ENCODE results near the gene CXorf58.

CXorf58 gene

DNA sequence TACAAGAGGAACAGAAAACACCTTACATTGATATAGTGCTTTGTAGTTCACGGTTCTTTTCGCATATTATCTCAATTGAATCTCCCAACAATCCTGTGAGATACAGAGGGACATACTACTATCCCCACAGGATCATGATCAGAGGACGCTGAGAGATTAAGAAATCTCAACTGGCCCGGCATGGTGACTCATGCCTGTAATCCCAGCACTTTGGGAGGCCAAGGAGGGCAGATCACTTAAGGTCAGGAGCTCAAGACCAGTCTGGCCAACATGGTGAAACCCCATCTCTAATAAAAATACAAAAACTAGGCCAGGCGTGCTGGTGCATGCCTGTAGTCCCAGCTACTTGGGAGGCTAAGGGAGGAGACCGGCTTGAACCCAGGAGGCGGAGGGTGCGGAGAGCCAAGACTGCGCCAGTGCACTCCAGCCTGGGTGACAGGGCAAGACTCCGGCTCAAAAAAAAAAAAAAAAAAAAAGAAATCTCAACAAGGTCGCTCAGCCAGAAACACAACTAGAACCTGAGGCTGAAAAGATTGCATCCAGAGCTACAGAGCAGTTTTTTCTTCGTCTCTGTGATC, 7.5 kb upstream of the CXorf58 start:
- no peak for DNase-seq (ENCODE audit: low read depth, low spot score)

DNA sequence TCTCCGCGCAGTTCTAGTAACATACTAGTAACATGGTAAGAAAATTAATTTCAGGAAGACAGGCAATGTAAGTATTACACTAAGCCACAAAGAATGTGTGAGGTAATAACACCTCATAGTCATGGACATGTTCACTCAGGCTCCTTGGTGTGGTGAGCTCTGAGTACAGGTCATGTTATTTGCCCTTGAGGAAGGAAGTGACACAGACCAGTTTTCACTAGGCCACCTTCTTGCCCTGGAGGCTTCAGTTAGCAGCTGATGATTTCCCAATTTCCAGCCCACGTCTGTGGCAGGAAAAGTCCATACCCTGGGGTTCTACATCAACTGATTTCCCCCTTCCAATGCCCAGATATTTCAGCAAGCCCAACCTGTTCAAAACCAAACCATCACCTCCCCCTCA, 6.7 kb upstream of the CXorf58 start:
- no peak for DNase-seq (ENCODE audit: low read depth, low spot score)

DNA sequence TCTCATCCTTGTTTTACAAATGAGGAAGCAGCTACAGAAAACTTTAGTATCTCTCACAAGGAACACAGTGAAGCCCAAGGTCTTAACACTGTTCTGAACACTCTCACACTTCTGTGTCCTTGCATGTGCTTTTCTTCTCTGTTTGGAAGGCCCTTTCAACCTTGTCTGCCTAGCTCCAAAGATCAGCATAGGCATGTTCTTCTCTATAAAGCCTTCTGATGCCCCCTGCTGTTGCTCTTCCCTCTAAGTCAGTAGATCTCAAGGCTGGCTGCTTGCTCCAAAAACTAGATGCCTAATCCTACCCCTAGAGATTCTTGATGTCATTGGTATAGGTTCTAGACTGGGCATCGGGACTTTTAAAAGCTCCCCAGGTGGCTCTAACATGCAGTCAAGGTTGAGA, 6.0 kb upstream of the CXorf58 start:
- DNase-seq (ENCODE audit: low read depth, low spot score): no peak

DNA sequence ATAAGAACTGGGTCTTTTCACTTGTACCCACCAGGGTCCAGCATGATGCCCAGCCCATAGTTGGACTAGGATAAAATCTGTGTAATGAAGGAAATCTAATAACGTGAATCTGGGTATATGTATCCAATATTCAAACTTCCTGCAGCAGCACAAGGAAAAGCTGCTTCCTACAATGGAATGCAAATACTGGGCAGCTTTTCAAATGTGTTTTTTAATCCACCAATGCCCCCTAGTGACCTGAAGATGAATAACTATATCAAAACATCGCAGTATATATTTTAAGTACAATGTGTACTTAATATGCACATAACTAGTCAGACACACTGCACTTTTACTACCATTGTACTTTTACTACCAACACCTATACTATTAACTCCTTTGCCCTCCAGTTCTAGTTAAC, 5.4 kb upstream of the CXorf58 start:
- no peak for DNase-seq (ENCODE audit: low read depth, low spot score)

DNA sequence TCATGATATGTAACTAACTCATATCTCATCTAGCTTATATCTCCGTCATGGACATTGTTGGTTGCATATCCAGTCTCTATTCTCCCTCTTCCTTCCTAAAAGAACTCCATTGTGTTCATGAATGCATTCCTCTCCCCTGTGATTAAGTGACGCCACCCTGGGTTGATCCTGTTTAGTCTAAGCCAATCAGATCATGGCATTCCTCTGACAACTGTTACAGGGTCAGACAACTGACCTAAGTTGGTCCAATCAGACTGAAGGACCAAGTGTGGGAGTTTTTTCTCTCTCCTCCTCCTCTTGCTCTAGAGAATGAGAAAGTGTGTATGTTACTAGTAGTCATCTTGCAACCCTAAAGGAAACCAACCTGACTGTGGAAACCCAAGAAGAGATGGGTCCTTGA, 3.7 kb upstream of the CXorf58 start:
- DNase-seq (ENCODE audit: low read depth, low spot score): no peak

DNA sequence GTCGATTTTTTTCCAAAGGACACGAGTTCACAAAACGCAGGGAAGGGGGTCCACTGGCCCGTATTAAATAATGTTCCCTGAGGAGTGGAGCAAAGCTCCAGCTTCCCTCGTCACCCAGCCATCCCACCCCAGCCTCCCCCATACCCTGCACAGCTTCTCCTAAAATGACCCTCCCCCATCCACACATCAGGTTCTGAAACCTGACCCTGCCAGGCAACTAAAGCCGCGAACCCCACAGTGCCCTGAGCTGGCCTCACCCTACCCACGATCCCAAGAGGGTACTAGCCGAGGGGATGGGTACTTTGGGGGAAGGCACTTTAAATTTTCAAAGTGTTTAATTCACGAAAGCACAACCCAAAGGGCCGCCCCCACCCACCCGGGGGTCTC, 702 bp upstream of the CXorf58 start:
- DNase-seq (ENCODE audit: low read depth, low spot score): no peak

DNA sequence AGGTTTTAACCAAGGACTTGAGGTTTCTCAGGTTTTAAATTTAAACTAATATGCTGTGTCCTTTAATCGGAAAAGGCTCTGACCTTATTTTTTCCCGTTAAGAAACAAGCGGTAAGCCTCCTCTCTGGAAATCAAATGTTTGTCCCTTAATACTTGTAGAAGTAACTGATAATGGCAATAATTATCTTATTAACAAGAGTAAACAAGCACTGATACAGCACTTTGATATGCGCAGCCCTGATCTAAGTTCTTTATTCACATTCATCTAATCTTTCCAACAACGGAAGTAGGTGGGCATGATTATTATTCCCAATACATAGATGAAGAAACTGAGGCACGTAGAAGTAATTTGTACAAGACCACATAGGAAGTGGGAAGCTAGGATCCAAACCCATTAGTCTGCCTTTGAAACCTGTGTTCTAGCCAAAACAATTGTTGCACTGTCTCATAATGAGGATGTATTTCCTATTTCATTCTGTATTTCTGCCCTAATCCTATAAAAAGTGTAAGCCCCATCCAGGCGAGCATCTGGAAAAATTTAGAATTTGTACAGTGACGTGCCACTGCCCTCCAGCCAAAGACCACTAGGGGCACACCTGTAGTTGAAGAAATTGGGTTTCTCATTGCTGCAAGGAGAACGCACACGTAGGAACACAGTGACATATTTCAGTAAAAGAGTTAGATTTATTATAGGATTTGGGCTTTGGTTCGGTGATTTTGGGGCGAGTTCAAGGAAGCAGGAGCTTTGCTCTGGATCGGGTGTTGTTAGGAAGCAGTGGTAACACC, 606 bp downstream of the CXorf58 start:
- DNase-seq (ENCODE audit: low read depth, low spot score): no peak

DNA sequence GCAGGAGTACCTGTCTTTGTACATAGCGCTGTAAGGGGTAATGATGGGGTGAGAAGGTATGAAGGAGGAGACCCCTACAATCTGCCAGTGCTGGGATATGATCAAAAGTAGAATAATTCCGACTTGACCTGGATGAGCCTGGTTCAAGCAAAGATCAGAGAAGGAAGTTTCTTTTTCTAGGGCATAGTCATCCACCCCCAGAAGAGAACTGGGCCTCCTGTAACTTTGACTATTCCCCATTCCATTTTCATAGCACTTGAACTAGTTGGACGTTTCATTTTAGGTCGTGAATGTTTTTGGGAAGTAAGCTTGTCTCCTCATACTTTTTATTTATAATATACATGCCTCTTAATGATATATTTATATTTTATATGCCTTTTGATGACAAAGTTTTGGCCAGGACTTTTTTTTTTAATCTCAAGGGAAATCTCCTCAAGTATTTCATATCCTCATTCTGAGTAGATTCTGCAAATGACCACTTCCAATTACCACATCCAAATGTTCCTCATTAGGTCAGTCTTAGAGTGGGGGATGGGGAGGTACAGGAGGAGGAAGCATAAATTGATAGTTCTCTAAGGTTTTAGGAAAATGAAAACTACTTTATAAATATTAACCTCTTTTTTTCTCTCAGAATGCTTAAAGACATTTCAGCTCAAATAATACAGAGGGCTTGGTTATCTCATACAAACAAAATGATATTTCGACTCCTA, 3.5 kb downstream of the CXorf58 start:
- no peak for DNase-seq (ENCODE audit: low read depth, low spot score)

DNA sequence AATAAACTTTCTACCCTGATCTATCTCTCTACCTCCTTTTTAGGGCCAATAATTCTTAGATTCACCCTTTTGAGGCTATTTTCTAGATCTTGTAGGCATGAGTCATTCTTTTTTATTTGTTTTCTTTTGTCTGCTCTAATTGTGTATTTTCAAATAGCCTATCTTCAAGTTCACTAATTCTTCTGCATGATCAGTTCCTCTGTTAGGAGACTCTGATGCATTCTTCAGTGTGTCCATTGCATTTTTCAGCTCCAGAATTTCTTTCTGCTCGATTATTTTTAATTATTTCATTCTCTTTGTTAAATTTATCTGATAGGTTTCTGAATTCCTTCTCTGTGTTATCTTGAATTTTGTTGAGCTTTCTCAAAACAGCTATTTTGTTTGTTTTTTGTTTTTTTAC, 11.3 kb downstream of the CXorf58 start:
- no peak for DNase-seq (ENCODE audit: low read depth, low spot score)

DNA sequence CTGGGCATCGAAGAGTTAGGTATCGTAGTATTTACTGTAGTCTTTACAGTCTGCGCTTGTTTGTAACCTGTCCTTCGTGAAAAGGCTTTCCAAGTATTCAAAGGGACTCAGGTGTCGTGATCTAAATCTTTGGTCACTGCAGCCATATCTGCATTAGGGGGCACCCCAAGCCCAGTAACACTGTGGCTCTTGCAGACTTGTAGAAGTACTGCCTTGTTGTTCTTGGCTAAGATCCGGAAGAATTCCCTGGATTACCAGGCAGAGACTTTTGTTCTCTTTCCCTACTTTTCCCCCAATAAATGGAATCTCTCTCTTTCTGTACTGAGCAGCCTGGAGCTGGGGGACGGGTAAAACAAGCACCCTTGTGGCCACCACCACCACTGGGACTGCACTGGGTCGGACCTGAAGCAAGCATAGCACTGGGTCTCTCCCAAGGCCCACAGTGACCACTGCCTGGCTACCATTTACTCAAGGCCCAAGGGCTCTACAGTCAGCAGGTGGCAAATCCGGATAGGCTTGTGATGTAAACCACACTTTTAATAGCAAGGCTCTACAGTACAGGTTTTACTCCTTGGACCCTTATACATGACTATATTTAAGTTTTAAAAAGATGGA, 12.0 kb downstream of the CXorf58 start:
- no peak for DNase-seq (ENCODE audit: low read depth, low spot score)

DNA sequence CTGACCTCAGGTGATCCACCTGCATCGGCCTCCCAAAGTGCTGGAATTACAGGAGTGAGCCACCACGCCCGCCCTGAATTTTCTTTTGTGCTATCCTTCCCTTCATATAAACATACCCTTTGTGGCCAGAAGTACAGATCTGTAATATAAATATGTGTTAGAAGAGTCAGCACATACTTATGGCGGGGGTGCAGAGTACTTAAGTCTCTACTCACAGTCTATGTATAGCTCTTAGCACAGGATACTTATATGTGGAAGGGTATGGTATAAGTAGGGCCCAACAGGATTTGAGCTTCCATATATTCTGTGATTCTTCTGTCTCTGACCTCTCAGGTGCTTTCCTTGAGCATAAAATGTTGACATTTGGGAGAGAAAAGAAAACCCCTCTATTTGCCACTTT, 18.2 kb downstream of the CXorf58 start:
- no peak for DNase-seq (ENCODE audit: low read depth, low spot score)

DNA sequence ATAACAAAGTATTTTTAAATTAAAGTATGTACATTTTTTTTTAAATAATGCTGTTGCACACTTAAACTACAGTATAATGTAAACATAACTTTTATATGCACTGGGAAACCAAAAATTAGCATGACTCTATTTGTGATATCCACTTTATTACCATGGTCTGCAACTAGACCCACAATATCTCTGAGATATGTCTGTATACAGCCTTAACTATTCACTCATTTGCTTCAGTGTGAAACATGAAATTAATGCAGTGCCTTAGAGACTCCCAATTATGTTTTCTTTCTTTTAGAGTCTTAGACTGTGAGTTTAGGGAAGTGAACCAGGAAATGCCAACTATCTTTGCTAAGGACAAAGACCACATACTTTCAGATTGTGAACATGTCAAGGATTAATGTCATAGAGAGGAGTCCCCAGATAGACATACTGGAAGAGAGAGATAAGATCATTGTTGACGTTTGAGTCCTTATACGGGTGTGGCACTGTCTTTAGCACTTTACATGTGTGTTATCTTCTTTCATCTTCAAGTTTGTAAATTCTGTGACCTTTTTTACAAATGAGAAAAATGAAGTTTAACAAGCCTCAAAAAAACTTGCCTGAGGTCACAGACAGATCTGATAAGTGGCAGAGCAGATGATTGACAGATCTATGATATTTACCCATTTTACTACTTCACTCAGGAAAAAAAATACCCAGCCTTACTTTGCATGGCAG, 23.2 kb downstream of the CXorf58 start:
- no peak for DNase-seq (ENCODE audit: low read depth, low spot score)

DNA sequence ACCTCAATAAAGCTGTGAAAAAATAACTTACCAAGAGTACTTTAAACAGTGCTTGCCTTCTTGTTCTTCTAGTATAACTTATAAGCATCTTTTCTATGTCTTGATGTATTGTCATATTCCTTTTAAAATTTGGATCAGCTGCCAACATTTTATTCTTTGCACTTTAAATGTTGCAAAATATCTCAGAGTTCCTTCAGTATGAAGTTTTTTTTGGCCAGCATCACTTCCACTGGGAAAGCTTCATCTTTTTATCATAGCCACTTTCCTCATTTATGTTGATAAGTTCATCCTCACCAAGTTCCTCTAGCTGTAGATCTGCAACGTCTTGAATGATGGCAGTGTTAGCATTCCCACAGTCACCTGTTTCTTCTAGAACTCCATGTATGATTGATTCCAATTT, 24.2 kb downstream of the CXorf58 start:
- no peak for DNase-seq (ENCODE audit: low read depth, low spot score)

DNA sequence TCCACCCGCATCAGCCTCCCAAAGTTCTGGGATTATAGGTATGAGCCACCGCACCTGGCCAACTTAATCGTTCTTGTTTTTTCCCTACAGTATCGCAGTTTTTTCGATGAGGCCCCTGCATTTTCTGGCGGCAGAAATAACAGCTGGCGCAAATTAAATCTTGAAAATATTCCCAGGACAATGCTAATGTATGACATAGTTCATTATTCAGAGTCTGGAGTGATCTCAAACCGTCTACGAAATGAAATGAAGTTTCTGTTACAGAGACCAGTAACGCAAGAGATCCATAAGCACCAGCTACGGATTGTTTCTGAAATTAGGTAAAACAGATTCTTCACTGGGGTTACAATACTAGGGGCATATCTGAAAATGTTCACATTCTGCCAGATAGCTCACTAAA, 27.3 kb downstream of the CXorf58 start:
- no peak for DNase-seq (ENCODE audit: low read depth, low spot score)

DNA sequence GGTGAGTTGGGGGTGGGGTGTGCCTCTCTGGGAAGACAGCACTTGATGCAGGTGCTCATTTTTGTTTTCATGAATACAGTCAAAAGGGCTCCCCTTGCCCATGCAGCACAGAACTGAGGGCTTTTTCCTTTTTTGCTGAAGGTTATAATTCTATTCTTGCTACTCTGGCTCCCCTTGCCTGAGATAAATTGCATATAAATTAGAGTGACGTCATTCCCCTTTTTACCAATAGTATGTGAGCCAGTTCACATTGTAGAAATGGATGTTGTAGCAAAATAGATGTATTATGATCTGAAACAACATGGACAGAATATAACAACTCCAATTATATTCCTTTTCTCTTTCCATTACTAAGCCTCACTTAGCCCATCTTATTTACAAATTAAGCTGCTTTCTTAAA, 28.4 kb downstream of the CXorf58 start:
- DNase-seq (ENCODE audit: low read depth, low spot score): no peak

DNA sequence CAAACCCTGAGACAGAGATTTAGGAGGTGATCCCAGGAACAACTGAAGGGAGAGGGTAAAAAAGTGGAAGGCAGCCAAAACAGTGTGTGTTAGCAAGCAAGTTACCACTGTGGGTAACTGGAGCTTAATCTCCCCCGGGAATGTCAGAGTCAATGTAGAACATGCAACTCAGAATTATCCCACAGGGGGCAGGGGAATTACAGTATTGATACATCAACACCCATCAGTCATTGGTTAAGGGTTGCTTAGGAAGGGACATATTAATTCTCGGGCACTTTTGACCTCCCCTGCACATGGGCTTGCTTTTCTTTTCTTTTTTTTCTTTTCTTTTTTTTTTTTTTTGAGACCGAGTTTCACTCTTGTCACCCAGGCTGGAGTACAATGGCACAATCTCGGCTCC, 29.3 kb downstream of the CXorf58 start:
- no peak for DNase-seq (ENCODE audit: low read depth, low spot score)

DNA sequence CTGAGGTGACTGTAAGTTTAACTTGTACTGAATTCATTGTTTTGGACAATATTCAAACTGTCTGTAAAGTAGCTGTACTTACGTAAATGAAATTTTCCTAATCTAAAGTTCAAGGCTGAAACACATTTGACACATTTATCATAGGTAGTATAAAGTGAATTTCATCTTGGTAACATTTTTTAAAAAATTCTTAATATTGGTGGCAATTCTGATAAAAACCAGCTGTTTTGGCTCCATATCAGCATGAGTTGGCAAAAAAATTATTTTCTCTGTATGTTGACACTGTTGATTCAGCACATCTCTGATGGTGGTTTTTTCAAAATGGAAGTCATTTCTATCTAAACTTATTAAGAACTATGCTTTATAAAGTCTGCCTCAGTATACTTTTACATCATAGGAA, 30.9 kb downstream of the CXorf58 start:
- no peak for DNase-seq (ENCODE audit: low read depth, low spot score)

DNA sequence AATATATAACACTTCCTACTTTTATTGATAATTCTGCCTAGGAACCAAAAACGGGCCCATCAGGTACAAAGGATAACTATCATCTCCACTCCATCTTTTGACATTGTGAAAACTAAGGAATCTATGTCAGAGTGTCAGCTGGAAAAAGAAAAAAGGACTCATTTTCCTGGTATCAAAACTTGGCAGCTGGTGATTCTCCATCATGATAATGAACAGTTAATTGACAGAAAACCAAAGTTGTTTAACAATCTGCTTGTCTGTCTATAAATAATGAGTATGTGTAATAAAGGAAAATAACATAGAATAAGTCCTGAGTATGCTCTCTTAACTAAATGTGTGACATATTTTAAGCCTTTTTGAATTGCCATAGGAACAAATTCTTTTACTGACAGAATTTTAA, 31.4 kb downstream of the CXorf58 start:
- no peak for DNase-seq (ENCODE audit: low read depth, low spot score)

DNA sequence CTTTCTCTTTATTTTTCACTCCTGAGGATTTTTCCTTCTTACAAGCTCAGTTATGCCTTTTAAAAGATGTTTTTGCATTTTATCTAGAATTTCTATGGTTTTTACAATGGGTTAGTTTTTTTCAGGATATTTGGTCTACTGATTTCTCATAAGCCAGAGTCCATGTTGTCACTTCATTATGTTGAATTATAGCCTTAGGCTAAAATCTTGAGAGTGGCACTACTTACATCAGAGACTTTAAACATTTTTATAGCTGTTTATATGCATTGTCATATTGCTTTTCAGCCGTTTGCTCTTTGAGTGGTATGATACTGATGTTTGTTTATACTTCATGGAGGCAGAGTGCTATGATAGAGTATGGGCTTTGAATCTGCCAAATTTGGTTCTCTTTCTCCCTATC, 36.4 kb downstream of the CXorf58 start:
- DNase-seq (ENCODE audit: low read depth, low spot score): no peak

DNA sequence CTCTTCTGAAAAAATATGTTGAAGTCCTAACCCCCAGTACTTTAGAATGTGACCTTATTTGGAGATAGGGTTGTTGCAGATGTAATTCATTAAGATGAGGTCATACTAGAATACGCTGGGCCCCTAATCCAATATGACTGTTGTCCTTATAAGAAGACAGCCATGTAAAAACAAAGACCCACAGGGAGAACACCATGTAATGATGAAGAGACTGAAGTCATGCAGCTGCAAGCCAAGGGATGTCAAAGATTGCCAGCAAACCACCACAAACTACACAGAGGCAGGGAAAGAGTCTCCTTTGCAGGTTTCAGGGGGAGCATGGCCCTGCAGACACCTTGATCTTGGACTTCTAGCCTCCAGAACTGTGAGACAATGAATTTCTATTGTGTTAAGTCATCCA, 37.4 kb downstream of the CXorf58 start:
- DNase-seq (ENCODE audit: low read depth, low spot score): no peak

DNA sequence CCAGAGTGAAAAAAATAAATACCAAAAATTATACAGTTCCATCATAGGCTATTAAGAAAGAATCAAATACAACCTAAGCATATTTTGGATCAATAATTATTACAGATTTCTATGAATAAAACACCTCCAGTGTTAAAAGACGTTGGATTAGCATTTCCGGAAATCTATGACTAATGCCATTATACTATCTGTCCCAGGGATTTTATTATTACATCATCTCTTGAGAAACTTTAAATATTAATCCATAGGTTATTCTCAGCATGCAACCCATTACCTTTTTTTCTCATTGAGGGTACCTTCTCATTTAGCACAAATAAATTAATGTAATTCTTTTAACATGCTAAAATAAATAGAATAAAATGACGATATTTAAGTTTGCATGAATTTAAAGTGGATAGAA, 44.6 kb downstream of the CXorf58 start:
- DNase-seq (ENCODE audit: low read depth, low spot score): no peak
